Fibroblast of mammary gland (primary cell): Measurements from ENCODE around the gene F11.

Experiments used
- DNase-seq: peaks from one replicate; pipeline ENCODE4 v3.0.0-alpha.2; 2010; ENCODE audit warnings: low read depth
- H3K4me3 ChIP-seq: 2 replicates; pipeline ENCODE4 v1.5.1; 2011; ENCODE audit warnings: low read depth, mild to moderate bottlenecking, low read length, moderate library complexity; ENCODE audit not compliant: control insufficient read depth
- CTCF ChIP-seq: conservative IDR thresholded peaks from 2 replicates; pipeline ENCODE4 v1.5.1; 2011; ENCODE audit warnings: low read depth, low read length, inconsistent platforms; ENCODE audit not compliant: control insufficient read depth, insufficient read depth

Gene F11

GRCh38 chr4:186249785-186250754 is 15.9 kb upstream of the F11 start:
- no peak for TF ChIP-seq CTCF
- no peak overlapping the region for H3K4me3 ChIP-seq
- DNase-seq, result peak; percentile 29

- no peak for TF ChIP-seq CTCF
- DNase-seq, result no peak
- no peak overlapping the region for H3K4me3 ChIP-seq
Measured at GRCh38 chr4:186250760-186251159, 15.2 kb upstream of the F11 start.

- DNase-seq, result no peak
- TF ChIP-seq CTCF, result no peak
- no peak overlapping the region for H3K4me3 ChIP-seq
Measured at GRCh38 chr4:186255122-186255521, 10.9 kb upstream of the F11 start.

GRCh38 chr4:186258216-186258811 is 7.7 kb upstream of the F11 start:
- DNase-seq, result no peak
- H3K4me3 ChIP-seq, result no peak overlapping the region
- TF ChIP-seq CTCF, result no peak

- H3K4me3 ChIP-seq, result no peak overlapping the region
- no peak for TF ChIP-seq CTCF
- DNase-seq, result no peak
Measured at GRCh38 chr4:186260117-186260503, 5.9 kb upstream of the F11 start.

- no peak for TF ChIP-seq CTCF
Measured at GRCh38 chr4:186260504-186261448, 5.2 kb upstream of the F11 start.

More at GRCh38 chr4:186260504-186261448, 5.2 kb upstream of the F11 start:
- DNase-seq, result peak; percentile 2
- no peak overlapping the region for H3K4me3 ChIP-seq
